Endodermal cell (in vitro differentiated cells): ENCODE measurements around the gene ADGRL3. TPM values are rescaled to one million over a fixed set of nuclear protein-coding genes. Genes with fewer than 3 reads are reported as not detected.

Experiments
- DNase-seq: peaks from one replicate; pipeline ENCODE4 v3.0.0-alpha.2; 2017
- H3K27ac ChIP-seq: 2 replicates; pipeline ENCODE4 v1.5.1; 2013; ENCODE audit warnings: mild to moderate bottlenecking, low read depth, low read length, moderate library complexity
- H3K27me3 ChIP-seq: 2 replicates; pipeline ENCODE4 v1.6.1; 2013; ENCODE audit warnings: mild to moderate bottlenecking, low read length, moderate library complexity; ENCODE audit not compliant: insufficient read depth, control insufficient read depth, poor library complexity, severe bottlenecking
- H3K36me3 ChIP-seq: 2 replicates; pipeline ENCODE4 v1.7.0; 2013; ENCODE audit warnings: mild to moderate bottlenecking, low read length, moderate library complexity; ENCODE audit not compliant: control insufficient read depth, insufficient read depth
- H3K4me1 ChIP-seq: one replicate; pipeline ENCODE4 v1.7.0; 2013; ENCODE audit warnings: low read length; ENCODE audit not compliant: control insufficient read depth, insufficient read depth
- H3K4me3 ChIP-seq: 2 replicates; pipeline ENCODE4 v1.5.1; 2013; ENCODE audit warnings: mild to moderate bottlenecking, low read length, moderate library complexity
- H3K9ac ChIP-seq: 2 replicates; pipeline ENCODE4 v1.6.1; 2013; ENCODE audit warnings: mild to moderate bottlenecking, low read length, moderate library complexity; ENCODE audit not compliant: poor library complexity, severe bottlenecking; ENCODE audit errors: extremely low read depth
- H3K9me3 ChIP-seq: 2 replicates; pipeline ENCODE4 v1.6.1; 2013; ENCODE audit warnings: mild to moderate bottlenecking, low read length, moderate library complexity; ENCODE audit not compliant: control insufficient read depth
- H3K27ac Mint-ChIP-seq: 2 replicates; pipeline ENCODE4 v1.8.0; 2020; ENCODE audit warnings: mixed read lengths
- H3K27me3 Mint-ChIP-seq: 2 replicates; pipeline ENCODE4 v1.8.0; 2021; ENCODE audit warnings: mild to moderate bottlenecking, mixed read lengths; ENCODE audit not compliant: insufficient read depth
- H3K36me3 Mint-ChIP-seq: 2 replicates; pipeline ENCODE4 v1.8.0; 2020; ENCODE audit warnings: low read depth, mixed read lengths
- H3K4me1 Mint-ChIP-seq: 2 replicates; pipeline ENCODE4 v1.8.0; 2020; ENCODE audit warnings: mixed read lengths
- H3K4me3 Mint-ChIP-seq: 2 replicates; pipeline ENCODE4 v1.8.0; 2020; ENCODE audit warnings: mild to moderate bottlenecking, moderate library complexity, mixed read lengths
- H3K9me3 Mint-ChIP-seq: 2 replicates; pipeline ENCODE4 v1.8.0; 2020; ENCODE audit warnings: mild to moderate bottlenecking, mixed read lengths
- CTCF ChIP-seq: fragments of 200-600 bp; sonication (generic); conservative IDR thresholded peaks from 2 replicates; pipeline ENCODE4 v1.5.0; 2021; ENCODE audit warnings: antibody characterized with exemption, mild to moderate bottlenecking
- WGBS, 2 experiments: methylation state at CpG; one replicate each; pipeline versions ENCODE4 v1.1.5 to v1.1.7; 2013; ENCODE audit warnings: missing lambda C conversion rate in 2 of 2, mixed read lengths in 1 of 2; ENCODE audit not compliant: insufficient coverage in 1 of 2, insufficient read length in 1 of 2; 5-methylcytosine and 5-hydroxymethylcytosine counted together
- total RNA-seq, 2 donors: library from RNA; stranded (reverse); fragmentation: NEBNext Ultra II Directional in 1 of 2; extraction: Animal tissue kit (Norgen Biotek cat#: 25700) in 1 of 2; gene quantifications; 2 replicates in 1 of 2; 3 replicates in 1 of 2; pipeline ENCODE4 v1.2.1, GENCODE V29; 2021

Gene ADGRL3
- total RNA-seq, 2 donors from 2014 or later: 9.9 to 10.3 TPM

- H3K9me3 Mint-ChIP-seq: no peaks in the 10 kb centered on the region
- no peaks in the 10 kb centered on the region for H3K4me1 Mint-ChIP-seq
- DNase-seq: no peak
- TF ChIP-seq CTCF: no peak
- Histone ChIP-seq H3K9ac (no peak overlapping the region), H3K36me3 (no peaks in the 10 kb centered on the region), H3K27ac (no peak overlapping the region), H3K27me3 (no peaks in the 10 kb centered on the region), H3K4me3 (no peak overlapping the region), H3K9me3 (no peaks in the 10 kb centered on the region), H3K4me1 (no peaks in the 10 kb centered on the region)
- no peak overlapping the region for H3K4me3 Mint-ChIP-seq
- H3K27ac Mint-ChIP-seq: no peak overlapping the region
- H3K36me3 Mint-ChIP-seq: no peaks in the 10 kb centered on the region
- no peaks in the 10 kb centered on the region for H3K27me3 Mint-ChIP-seq
- WGBS, 2 experiments: 88% methylated on average over 2 of the region's 2 CpGs; no CpG with 5 or more reads in 1 of the 2 experiments
Observed at GRCh38 chr4:62075089-62075488, 875.0 kb downstream of the ADGRL3 start.

- Mint-ChIP-seq H3K27ac (no peak overlapping the region), H3K36me3 (no peaks in the 10 kb centered on the region), H3K4me1 (peaks cover 4% of the 10 kb centered on the region), H3K27me3 (no peaks in the 10 kb centered on the region), H3K9me3 (no peaks in the 10 kb centered on the region), H3K4me3 (no peak overlapping the region)
- no peak for DNase-seq
- Histone ChIP-seq H3K4me3 (no peak overlapping the region), H3K4me1 (no peaks in the 10 kb centered on the region), H3K27ac (no peak overlapping the region), H3K9me3 (no peaks in the 10 kb centered on the region), H3K27me3 (no peaks in the 10 kb centered on the region), H3K9ac (no peak overlapping the region), H3K36me3 (no peaks in the 10 kb centered on the region)
- WGBS, 2 experiments: 95% methylated on average over 3 of the region's 3 CpGs; no CpG with 5 or more reads in 1 of the 2 experiments
- TF ChIP-seq CTCF: no peak
Observed at GRCh38 chr4:62075521-62075920, 875.4 kb downstream of the ADGRL3 start.

GRCh38 chr4:62077406-62077805 lies 877.3 kb downstream of the ADGRL3 start:
- TF ChIP-seq CTCF: no peak
- Histone ChIP-seq H3K4me1 (no peaks in the 10 kb centered on the region), H3K9ac (no peak overlapping the region), H3K36me3 (no peaks in the 10 kb centered on the region), H3K27me3 (no peaks in the 10 kb centered on the region), H3K4me3 (no peak overlapping the region), H3K9me3 (no peaks in the 10 kb centered on the region), H3K27ac (no peak overlapping the region)
- no peak overlapping the region for H3K4me3 Mint-ChIP-seq
- no peak overlapping the region for H3K27ac Mint-ChIP-seq
- peaks cover 5% of the 10 kb centered on the region for H3K4me1 Mint-ChIP-seq
- H3K9me3 Mint-ChIP-seq: no peaks in the 10 kb centered on the region
- DNase-seq: no peak
- 100% methylated on average over 1 of the region's 1 CpG for WGBS, 2 experiments
- no peaks in the 10 kb centered on the region for H3K36me3 Mint-ChIP-seq
- H3K27me3 Mint-ChIP-seq: no peaks in the 10 kb centered on the region
